Measurements from ENCODE around the gene LTC4S.

Gene LTC4S

DNA sequence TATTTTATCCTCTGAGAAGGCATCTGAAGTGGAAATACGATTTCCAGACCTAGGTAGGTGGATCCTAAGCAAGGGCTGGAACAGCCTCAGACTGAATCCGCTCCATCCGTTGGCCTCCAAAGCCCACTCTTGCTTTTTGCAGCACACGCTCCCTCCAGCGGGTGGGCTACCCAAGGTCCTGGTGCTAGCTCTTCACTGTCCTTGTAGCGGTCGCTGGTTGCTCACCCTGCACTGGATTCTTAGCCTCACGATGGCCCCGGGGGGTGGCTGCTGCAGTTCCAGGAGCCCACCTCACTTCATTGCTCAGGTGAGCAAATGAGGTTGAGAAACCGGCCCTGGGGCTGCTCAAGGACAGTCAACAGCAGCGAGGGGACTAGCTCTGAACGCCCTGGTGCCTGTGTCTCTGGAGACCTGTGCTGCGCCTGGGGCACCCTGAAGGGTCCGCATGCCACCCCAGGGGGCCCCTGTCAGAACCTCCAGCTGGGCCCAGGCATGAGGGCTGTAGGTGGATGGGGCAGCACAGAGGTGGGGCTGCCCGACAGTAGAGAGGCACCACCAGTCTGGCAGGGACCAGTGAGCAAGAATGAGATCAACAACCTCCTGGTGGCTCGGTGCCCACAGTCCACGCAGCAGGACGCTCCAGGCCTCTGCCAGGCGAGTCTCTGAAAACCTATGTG is 8.6 kb downstream of the LTC4S start:
- Histone ChIP-seq H3K27ac (no peak overlapping the region), H3K36me3 (no peaks in the 10 kb centered on the region; the same call in 1 of the 2 replicates), H3K9me3 (ENCODE audit: severe bottlenecking) (no peaks in the 10 kb centered on the region), H3K27me3 (ENCODE audit: insufficient read depth, low read depth, severe bottlenecking) (no peaks in the 10 kb centered on the region), H3K4me3 (ENCODE audit: low read depth, low read length) (no peak overlapping the region)
- TF ChIP-seq, protein P1, sequence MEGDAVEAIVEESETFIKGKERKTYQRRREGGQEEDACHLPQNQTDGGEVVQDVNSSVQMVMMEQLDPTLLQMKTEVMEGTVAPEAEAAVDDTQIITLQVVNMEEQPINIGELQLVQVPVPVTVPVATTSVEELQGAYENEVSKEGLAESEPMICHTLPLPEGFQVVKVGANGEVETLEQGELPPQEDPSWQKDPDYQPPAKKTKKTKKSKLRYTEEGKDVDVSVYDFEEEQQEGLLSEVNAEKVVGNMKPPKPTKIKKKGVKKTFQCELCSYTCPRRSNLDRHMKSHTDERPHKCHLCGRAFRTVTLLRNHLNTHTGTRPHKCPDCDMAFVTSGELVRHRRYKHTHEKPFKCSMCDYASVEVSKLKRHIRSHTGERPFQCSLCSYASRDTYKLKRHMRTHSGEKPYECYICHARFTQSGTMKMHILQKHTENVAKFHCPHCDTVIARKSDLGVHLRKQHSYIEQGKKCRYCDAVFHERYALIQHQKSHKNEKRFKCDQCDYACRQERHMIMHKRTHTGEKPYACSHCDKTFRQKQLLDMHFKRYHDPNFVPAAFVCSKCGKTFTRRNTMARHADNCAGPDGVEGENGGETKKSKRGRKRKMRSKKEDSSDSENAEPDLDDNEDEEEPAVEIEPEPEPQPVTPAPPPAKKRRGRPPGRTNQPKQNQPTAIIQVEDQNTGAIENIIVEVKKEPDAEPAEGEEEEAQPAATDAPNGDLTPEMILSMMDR (IDR thresholded peaks at IDR 0.05; ENCODE audit: low read depth, low read length): no peak
- no peak for DNase-seq

DNA sequence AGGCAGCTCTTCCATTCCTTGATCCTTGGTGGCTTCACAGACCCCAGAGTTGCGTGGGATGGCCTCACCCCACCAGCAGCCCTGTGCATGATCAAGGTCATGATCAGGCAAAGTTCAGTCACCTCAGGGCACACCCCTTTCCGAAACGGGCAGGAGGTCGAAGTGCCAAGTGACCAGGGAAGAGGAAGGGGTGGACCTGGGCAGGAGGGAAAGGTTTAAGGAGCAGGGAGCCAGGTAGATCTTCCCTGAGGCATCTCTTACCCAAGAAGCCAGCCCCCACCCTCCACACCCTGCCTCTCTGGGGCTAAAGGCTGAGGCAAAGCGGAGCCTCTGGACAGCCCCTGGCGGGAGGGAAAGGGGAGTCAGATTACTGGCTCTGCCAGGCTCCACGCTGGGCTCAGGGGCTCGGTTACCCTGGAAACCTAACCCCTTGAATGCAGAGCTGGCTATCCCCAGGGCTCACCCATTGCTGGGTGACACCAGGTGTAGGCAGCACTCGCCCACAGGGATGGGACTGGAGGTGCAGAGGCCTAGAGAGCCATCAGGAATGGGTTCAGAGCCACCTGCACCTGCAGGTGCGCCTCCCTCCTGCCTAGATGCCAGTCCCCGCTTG is 9.3 kb downstream of the LTC4S start:
- TF ChIP-seq, protein P1 (IDR thresholded peaks at IDR 0.05; ENCODE audit: low read depth, low read length): no peak
- no peak for DNase-seq
- no peaks in the 10 kb centered on the region for H3K36me3 ChIP-seq
- H3K27ac ChIP-seq: no peak overlapping the region
- no peaks in the 10 kb centered on the region for H3K27me3 ChIP-seq (ENCODE audit: insufficient read depth, low read depth, severe bottlenecking)
- H3K9me3 ChIP-seq (ENCODE audit: severe bottlenecking): no peaks in the 10 kb centered on the region
- H3K4me3 ChIP-seq (ENCODE audit: low read depth, low read length): no peak overlapping the region

DNA sequence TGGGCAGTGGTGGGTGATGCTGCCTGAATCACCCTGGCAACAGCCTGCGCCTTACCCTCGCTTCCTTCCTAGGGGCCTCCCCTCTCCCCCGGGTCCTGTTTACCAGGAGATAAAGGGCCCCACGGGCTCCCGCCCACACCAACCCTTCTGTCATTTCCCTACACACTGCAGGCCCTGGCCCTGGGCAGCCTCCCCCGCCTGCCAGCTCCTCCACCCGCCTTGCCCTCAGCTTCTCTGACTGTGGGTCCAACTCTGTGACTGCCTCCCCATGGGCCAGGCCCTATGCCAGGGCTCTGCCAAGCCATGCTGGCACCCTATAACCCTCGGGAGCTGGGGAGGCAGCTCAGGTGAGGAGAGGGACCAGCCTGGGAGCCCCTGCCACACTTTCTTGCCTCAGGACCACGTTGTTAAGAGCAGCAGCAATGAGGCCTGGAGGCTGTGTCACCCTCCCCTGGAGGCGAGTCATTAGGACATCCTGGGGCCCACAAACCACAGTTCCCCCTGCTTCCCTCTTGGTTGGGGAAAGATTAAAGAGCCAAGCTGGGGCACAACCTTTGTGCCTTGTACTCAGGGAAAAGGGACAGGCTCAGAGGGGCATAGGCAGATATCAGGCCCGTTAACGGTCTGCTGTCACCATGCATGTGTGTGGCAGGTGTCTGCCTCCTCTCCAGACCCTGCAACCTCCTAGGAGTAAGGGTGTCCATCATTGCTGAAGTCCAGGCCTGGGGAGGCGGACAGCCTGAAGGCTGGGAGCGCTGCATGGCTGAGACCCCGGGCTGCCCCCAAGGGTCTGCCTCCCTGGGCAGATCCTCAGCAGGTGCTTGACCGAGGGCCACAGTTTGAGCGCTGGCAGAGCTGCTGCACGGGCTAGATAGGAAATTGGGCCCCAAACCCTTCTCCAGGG is 10.1 kb downstream of the LTC4S start:
- no peaks in the 10 kb centered on the region for H3K9me3 ChIP-seq (ENCODE audit: severe bottlenecking)
- H3K4me3 ChIP-seq (ENCODE audit: low read depth, low read length): no peak overlapping the region
- no peaks in the 10 kb centered on the region for H3K27me3 ChIP-seq (ENCODE audit: insufficient read depth, low read depth, severe bottlenecking)
- H3K36me3 ChIP-seq: no peaks in the 10 kb centered on the region
- no peak overlapping the region for H3K27ac ChIP-seq
- DNase-seq: no peak
- TF ChIP-seq, protein P1 (IDR thresholded peaks at IDR 0.05; ENCODE audit: low read depth, low read length): no peak

DNA sequence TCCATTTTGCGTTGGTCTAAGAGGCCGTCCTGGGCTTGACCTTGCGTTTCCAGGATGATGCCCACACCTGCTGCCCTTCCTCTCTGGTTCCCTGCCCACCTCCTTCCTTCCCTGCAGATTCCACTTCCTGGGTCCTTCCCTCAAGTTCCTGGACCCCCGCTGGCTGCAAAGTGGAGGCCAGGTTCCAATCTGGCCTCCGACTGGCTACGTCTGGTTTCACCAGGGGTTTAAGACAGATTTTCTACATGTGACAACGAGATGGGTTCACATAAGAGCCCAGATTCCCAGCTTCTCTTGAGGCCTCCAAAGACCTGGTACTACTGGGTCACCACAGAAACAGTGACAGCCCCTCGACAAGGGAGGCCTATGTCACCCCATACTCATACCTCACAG is 10.8 kb downstream of the LTC4S start:
- DNase-seq: no peak
- Histone ChIP-seq H3K4me3 (ENCODE audit: low read depth, low read length) (no peak overlapping the region), H3K36me3 (no peaks in the 10 kb centered on the region), H3K27ac (no peak overlapping the region), H3K27me3 (ENCODE audit: insufficient read depth, low read depth, severe bottlenecking) (no peaks in the 10 kb centered on the region), H3K9me3 (ENCODE audit: severe bottlenecking) (no peaks in the 10 kb centered on the region)
- TF ChIP-seq, protein P1 (IDR thresholded peaks at IDR 0.05; ENCODE audit: low read depth, low read length): no peak

DNA sequence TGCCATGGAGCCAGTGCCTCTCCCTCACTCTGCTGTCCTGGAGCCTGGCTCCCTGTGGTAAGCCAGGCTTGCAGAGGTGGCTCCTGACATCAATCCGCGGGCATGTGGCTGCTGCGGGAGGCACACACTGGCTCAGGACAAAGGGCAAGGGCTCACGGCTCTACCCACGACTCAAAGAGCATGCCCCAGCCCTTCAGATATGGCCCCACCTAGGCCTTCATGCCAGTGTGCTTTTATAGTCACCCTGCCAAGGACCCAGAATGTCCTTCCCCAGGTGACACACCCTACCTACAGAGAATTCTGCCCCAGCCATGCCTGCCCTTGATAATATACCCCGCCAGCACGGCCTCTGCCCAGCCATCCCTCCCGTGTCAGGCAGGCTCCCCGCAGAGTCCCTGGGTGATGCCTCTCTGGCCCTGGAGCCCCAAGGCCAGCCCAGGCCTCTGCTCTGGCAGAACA is 11.3 kb downstream of the LTC4S start:
- TF ChIP-seq, protein P1 (IDR thresholded peaks at IDR 0.05; ENCODE audit: low read depth, low read length): no peak
- DNase-seq: no peak
- H3K36me3 ChIP-seq: no peaks in the 10 kb centered on the region
- no peaks in the 10 kb centered on the region for H3K27me3 ChIP-seq (ENCODE audit: insufficient read depth, low read depth, severe bottlenecking)
- no peaks in the 10 kb centered on the region for H3K9me3 ChIP-seq (ENCODE audit: severe bottlenecking)
- H3K4me3 ChIP-seq (ENCODE audit: low read depth, low read length): peak overlapping the region; percentile 47
- peak overlapping the region; percentile 43; the same call in 1 of the 2 replicates for H3K27ac ChIP-seq

All from WERI-Rb-1 (cell line).